Measurements from ENCODE around the gene NCAM1. TPM values are rescaled to one million over a fixed set of nuclear protein-coding genes. Genes with fewer than 3 reads are reported as not detected.

NCAM1 gene
- total RNA-seq, 6 donors from 2014 or later: 1.4 to 15.3 (median 2.5) TPM

DNA sequence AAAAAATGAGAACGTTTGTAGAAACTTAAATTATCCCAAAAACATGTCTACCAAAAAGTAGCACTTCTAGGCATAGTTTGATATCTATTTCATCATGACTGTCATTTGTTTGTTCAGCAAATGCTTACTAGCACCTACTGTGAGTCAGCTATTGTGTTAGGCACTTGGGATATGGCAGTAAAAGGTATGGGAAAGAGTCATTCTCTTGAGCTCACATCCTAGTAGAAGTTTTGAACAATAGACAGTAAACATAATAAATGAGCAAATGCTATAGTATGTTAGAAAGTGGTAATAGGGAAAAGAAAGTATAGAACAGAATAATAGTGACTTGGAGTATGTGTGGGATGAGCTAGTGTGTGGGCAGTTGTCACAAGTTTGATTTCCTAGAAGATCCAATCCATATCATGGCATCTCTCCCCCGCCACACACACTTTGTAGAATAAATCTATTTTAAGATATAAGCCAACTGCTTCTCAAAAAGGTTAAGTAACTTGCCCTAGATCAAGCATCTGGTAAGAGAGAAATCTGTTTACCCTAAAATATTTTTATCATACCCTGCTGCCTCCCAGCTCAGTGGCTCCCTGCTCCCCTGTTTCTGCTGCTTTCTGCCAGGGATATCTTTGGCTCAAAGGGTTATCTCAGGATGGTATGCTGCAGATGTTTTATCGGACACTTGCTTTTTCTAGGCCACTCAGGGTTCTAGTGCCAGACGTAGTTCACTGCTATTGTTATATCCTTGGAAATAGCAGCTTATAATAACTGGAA lies 129.7 kb downstream of the NCAM1 start:
- TF ChIP-seq EP300 (IDR thresholded peaks at IDR 0.05) (no peak), POLR2A (IDR thresholded peaks at IDR 0.05) (no peak), POLR2AphosphoS5 (IDR thresholded peaks at IDR 0.05) (no peak), CTCF (IDR thresholded peaks at IDR 0.05) (no peak)
- Histone ChIP-seq H3K36me3 (no peaks in the 10 kb centered on the region), H3K27ac (no peak overlapping the region), H3K4me1 (no peaks in the 10 kb centered on the region), H3K9me3 (no peaks in the 10 kb centered on the region), H3K27me3 (no peaks in the 10 kb centered on the region), H3K4me3 (no peak overlapping the region)
- ATAC-seq (ENCODE audit: low FRiP score in 2 of 2) (no peak), DNase-seq (no peak)
- 72 to 75% methylated on average over 4 of the region's 4 CpGs for WGBS, 2 donors

GRCh38 chr11:113091481-113091780 lies 130.2 kb downstream of the NCAM1 start:
- H3K4me1 ChIP-seq: no peaks in the 10 kb centered on the region
- no peak overlapping the region for H3K27ac ChIP-seq
- no peak for ATAC-seq (ENCODE audit: low FRiP score in 2 of 2)
- H3K4me3 ChIP-seq: no peak overlapping the region
- TF ChIP-seq POLR2A (IDR thresholded peaks at IDR 0.05): no peak
- TF ChIP-seq POLR2AphosphoS5 (IDR thresholded peaks at IDR 0.05): no peak
- no peak for TF ChIP-seq EP300 (IDR thresholded peaks at IDR 0.05)
- no peak for TF ChIP-seq CTCF (IDR thresholded peaks at IDR 0.05)
- no peaks in the 10 kb centered on the region for H3K27me3 ChIP-seq
- H3K9me3 ChIP-seq: no peaks in the 10 kb centered on the region
- no peaks in the 10 kb centered on the region for H3K36me3 ChIP-seq
- WGBS, 2 donors: 58 to 59% methylated on average over 1 of the region's 1 CpG
- DNase-seq: no peak

DNA sequence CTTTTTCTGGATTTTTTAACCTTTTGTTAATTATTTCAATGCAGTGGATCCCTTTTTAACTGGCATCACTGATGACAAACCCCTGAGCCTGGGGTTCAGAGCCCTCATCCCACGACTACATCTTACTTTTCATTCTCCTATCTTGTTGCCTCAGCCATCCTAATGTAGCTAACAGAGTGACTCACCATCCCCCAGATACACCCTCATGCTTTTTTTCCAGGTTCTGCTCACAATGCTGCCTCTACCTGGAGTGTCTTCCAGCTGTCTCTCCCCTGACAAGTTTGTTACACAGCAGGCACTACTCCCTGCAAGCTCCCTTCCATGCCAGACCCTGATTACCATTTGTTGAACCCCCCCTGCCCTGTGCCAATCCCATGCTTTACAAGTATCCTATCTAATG lies 135.4 kb downstream of the NCAM1 start:
- no peak overlapping the region for H3K4me3 ChIP-seq
- no peaks in the 10 kb centered on the region for H3K9me3 ChIP-seq
- H3K27me3 ChIP-seq: no peaks in the 10 kb centered on the region
- no peaks in the 10 kb centered on the region for H3K36me3 ChIP-seq
- TF ChIP-seq POLR2A (IDR thresholded peaks at IDR 0.05) (no peak), EP300 (IDR thresholded peaks at IDR 0.05) (no peak)
- no peak overlapping the region for H3K27ac ChIP-seq
- DNase-seq (no peak), ATAC-seq (ENCODE audit: low FRiP score in 2 of 2) (no peak)
- H3K4me1 ChIP-seq: no peaks in the 10 kb centered on the region
- WGBS, 2 donors: 45 to 50% methylated on average over 1 of the region's 1 CpG

- Histone ChIP-seq H3K27me3 (no peaks in the 10 kb centered on the region), H3K4me3 (no peak overlapping the region), H3K9me3 (no peaks in the 10 kb centered on the region), H3K36me3 (no peaks in the 10 kb centered on the region), H3K27ac (no peak overlapping the region), H3K4me1 (no peaks in the 10 kb centered on the region)
- ATAC-seq (ENCODE audit: low FRiP score in 2 of 2) (no peak), DNase-seq (no peak)
- WGBS, 2 donors: 57 to 60% methylated on average over 9 of the region's 9 CpGs
- no peak for TF ChIP-seq POLR2AphosphoS5 (IDR thresholded peaks at IDR 0.05)
- no peak for TF ChIP-seq CTCF (IDR thresholded peaks at IDR 0.05)
- no peak for TF ChIP-seq EP300 (IDR thresholded peaks at IDR 0.05)
- TF ChIP-seq POLR2A (IDR thresholded peaks at IDR 0.05): no peak
Observed at GRCh38 chr11:113103932-113104690, 142.9 kb downstream of the NCAM1 start.

GRCh38 chr11:113104691-113105251 lies 143.6 kb downstream of the NCAM1 start:
- Histone ChIP-seq H3K4me3 (no peak overlapping the region), H3K27ac (no peak overlapping the region), H3K9me3 (no peaks in the 10 kb centered on the region), H3K4me1 (no peaks in the 10 kb centered on the region), H3K36me3 (no peaks in the 10 kb centered on the region), H3K27me3 (no peaks in the 10 kb centered on the region)
- WGBS, 2 donors: 62% methylated on average over 4 of the region's 4 CpGs
- ATAC-seq (ENCODE audit: low FRiP score in 2 of 2): no peak
- DNase-seq: no peak
- TF ChIP-seq CTCF (IDR thresholded peaks at IDR 0.05) (no peak), EP300 (IDR thresholded peaks at IDR 0.05) (no peak), POLR2AphosphoS5 (IDR thresholded peaks at IDR 0.05) (no peak), POLR2A (IDR thresholded peaks at IDR 0.05) (no peak)

Measured in upper lobe of left lung (tissue), 6 donors.